ENCODE measurements around the gene TTC31. TPM values are rescaled to one million over a fixed set of nuclear protein-coding genes. Genes with fewer than 3 reads are reported as not detected.
"Not testable (repeated sequence)": the region's sequence is repeated elsewhere in the genome, so short reads cannot be mapped to it uniquely, and the experiment has no call there.

The TTC31 gene
- total RNA-seq, 1 donor from 2014 or later, result 32.2 TPM

DNA sequence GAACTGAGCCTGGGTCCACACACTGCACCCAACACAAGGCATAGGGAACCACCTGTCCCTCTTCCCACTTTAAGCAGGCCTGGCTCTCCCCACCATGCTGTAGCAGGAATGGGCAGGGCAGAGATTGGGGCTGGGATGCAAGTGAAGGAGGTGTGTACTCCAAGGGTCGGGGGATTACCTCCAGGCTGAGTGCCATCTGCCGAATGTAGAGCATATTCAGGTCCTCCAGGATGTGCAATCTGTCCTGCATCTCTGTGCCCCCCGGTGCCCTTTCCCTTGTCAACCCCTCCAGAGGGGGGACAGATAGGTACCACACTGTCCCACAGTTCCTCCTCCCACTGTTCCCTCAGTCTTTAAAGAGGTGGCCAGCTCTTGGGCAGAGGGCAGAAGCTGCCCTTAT lies 43.5 kb upstream of the TTC31 start:
- no peak for DNase-seq (ENCODE audit: low spot score, unreplicated experiment)
- peak overlapping the region; percentile 96 for H3K4me3 Mint-ChIP-seq (ENCODE audit: low read depth)
- TF ChIP-seq, protein P1, sequence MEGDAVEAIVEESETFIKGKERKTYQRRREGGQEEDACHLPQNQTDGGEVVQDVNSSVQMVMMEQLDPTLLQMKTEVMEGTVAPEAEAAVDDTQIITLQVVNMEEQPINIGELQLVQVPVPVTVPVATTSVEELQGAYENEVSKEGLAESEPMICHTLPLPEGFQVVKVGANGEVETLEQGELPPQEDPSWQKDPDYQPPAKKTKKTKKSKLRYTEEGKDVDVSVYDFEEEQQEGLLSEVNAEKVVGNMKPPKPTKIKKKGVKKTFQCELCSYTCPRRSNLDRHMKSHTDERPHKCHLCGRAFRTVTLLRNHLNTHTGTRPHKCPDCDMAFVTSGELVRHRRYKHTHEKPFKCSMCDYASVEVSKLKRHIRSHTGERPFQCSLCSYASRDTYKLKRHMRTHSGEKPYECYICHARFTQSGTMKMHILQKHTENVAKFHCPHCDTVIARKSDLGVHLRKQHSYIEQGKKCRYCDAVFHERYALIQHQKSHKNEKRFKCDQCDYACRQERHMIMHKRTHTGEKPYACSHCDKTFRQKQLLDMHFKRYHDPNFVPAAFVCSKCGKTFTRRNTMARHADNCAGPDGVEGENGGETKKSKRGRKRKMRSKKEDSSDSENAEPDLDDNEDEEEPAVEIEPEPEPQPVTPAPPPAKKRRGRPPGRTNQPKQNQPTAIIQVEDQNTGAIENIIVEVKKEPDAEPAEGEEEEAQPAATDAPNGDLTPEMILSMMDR (IDR thresholded peaks at IDR 0.05; ENCODE audit: unreplicated experiment), result no peak
- peak overlapping the region; percentile 100 for H3K27ac Mint-ChIP-seq
- H3K9me3 Mint-ChIP-seq (ENCODE audit: low read depth), result no peaks in the 10 kb centered on the region
- peaks cover 27% of the 10 kb centered on the region for H3K4me1 Mint-ChIP-seq (ENCODE audit: low read depth)
- H3K27me3 Mint-ChIP-seq, result no peaks in the 10 kb centered on the region
- H3K36me3 Mint-ChIP-seq (ENCODE audit: insufficient read depth), result peaks cover 9% of the 10 kb centered on the region

DNA sequence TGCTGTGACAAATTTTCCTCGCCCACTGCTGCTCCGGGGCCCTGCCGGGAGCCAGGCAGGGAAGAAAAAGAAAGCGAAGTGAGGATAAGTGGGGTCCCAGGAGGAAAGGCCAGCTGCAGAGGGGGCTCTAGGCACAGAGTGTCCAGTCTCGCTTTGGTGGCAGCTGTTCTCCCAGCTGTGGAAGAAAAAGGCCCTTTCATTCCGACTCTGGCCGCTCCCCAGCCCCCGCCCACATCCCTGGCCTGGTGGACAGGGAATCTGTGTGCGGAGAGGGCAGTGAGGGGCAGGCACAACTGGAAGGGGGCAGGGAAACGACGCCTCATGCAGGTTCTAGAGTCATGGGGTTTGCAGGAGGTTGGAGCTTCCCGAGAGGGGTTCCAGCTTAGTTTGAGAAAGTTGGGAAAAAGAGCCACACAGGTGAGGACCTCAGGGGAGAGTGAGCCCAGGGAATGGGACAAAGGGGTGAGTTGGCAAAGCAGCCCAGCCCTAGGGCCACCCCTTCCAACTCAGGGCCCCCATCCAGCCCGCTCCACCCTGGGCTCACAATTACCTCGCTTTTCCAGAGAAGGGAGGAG lies 43.0 kb upstream of the TTC31 start:
- peaks cover 27% of the 10 kb centered on the region for H3K4me1 Mint-ChIP-seq (ENCODE audit: low read depth)
- no peaks in the 10 kb centered on the region for H3K9me3 Mint-ChIP-seq (ENCODE audit: low read depth)
- H3K27me3 Mint-ChIP-seq, result peaks cover 3% of the 10 kb centered on the region
- H3K4me3 Mint-ChIP-seq (ENCODE audit: low read depth), result peak overlapping the region; percentile 96
- TF ChIP-seq, protein P1 (IDR thresholded peaks at IDR 0.05; ENCODE audit: unreplicated experiment), result no peak
- DNase-seq (ENCODE audit: low spot score, unreplicated experiment), result no peak
- H3K27ac Mint-ChIP-seq, result peak overlapping the region; percentile 100
- H3K36me3 Mint-ChIP-seq (ENCODE audit: insufficient read depth), result peaks cover 9% of the 10 kb centered on the region

DNA sequence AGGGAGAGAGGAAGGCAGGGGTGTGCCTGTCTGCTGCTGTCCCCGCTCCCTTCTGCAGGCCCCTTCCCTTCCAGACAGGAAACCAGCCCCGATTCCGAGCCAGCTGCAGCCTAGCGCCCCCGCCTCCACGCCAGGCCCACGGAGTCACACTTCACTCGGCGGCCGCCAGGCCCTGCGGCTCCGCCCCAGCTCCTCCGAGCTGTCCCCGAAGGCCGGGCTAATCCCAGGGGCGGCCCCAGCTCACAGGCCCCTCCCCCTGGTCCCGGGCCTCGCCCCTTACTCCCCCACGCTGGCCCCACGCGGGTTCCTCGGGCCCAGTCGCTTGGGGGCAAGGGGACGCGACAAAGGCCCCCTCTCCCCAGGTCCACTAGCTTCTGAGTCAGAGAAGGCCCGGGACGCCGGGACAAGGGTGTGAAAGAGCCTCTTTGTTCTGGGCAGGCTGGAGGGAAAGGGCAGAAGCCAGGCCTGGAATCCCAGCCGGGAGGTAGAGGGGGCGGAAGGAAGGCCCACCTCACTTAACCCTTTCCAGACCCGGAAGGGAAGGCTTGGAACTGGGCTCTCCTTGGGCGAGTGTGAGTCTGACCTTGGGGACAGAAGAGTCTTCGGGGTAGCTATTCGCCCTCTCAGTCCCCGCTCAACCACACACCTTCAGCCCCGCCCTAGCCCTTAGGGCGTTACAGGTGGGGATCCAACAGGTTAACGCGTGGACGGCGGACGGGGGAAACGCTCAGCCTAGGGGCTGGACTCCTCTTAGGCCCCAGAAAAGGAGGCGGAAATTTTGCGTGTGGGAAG lies 42.3 kb upstream of the TTC31 start:
- Mint-ChIP-seq H3K27me3 (peaks cover 3% of the 10 kb centered on the region), H3K9me3 (ENCODE audit: low read depth) (no peaks in the 10 kb centered on the region), H3K36me3 (ENCODE audit: insufficient read depth) (peaks cover 7% of the 10 kb centered on the region), H3K4me1 (ENCODE audit: low read depth) (peaks cover 27% of the 10 kb centered on the region), H3K27ac (peak overlapping the region; percentile 100), H3K4me3 (ENCODE audit: low read depth) (peak overlapping the region; percentile 96)
- TF ChIP-seq, protein P1 (IDR thresholded peaks at IDR 0.05; ENCODE audit: unreplicated experiment), result peak; percentile 31
- peak; percentile 87 for DNase-seq (ENCODE audit: low spot score, unreplicated experiment)

DNA sequence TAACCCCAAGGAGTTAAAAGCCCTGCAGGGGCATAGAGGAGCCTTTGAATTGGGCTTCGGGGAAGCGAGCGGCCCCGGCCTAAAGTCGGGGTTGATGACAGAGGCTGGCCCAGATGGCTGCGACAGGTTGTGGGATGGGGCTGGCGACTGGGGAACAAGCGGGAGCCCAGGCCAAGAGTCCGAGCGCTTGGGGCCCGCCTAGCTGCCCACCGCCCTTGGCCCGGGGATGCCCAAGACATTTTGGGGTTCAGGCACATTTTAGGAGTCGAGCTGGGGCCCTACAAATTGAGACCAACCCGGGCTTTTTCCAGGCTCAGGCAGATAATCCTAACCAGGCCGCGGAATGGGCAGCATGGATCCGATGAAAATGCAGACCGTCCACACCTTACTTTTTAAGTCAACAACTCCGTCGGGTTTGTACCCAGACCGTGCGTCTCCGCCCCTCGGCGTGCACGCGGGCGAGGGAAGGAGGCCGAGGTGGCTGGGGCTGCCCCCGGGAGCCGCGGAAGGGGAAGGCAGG lies 41.7 kb upstream of the TTC31 start:
- Mint-ChIP-seq H3K27me3 (peaks cover 3% of the 10 kb centered on the region), H3K36me3 (ENCODE audit: insufficient read depth) (peaks cover 5% of the 10 kb centered on the region), H3K4me1 (ENCODE audit: low read depth) (peaks cover 27% of the 10 kb centered on the region), H3K27ac (peak overlapping the region; percentile 100), H3K9me3 (ENCODE audit: low read depth) (no peaks in the 10 kb centered on the region), H3K4me3 (ENCODE audit: low read depth) (peak overlapping the region; percentile 96)
- no peak for DNase-seq (ENCODE audit: low spot score, unreplicated experiment)
- TF ChIP-seq, protein P1 (IDR thresholded peaks at IDR 0.05; ENCODE audit: unreplicated experiment), result no peak

DNA sequence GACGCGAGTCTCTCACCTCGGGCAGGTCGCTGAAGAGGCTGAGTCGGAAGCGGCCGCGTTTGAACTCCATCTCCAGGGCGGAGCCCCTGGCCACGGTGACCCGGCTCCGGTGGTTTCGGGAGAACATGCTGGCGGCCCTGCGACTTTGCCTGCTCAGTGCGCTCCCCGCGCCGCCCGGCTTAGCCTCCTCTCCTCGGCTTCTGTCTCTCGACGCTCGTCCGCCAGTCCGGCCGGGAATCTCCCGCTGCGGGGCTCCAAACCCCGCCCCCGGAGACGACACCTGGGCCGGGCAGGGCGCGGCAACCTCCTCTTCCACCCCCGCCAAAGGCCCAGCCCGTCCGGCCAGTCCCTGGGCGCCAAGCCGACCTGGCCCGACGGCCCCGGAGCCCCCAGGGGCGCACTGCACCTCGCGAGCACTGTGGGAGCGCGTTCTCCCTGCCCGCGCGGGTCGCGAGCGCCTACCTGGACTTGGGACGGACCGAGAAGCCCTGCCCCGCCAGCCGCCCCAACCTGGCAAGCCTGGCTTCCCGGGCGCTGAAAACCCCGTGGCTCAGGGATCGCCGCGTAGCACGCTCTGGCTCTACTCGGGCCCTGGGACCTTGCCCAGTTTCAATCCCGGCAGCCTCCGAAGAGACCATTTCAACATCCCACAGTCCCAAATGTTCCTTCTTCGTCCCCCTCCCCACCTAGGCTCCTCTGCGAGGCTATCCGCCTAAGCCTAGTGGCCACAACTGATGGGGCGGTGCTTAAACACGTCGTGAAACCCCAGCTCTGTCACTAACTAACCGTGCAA lies 41.0 kb upstream of the TTC31 start, which contains the start of gene RTKN:
Gene RTKN, minus strand, starts transcription at position 248 of the 793 bp plus-strand sequence. Its CDS starts 121 bp downstream, at position 127.
- H3K36me3 Mint-ChIP-seq (ENCODE audit: insufficient read depth), result peaks cover 5% of the 10 kb centered on the region
- DNase-seq (ENCODE audit: low spot score, unreplicated experiment), result peak; percentile 48
- peaks cover 3% of the 10 kb centered on the region for H3K27me3 Mint-ChIP-seq
- peak within 1 kb of the TSS; percentile 96 for H3K4me3 Mint-ChIP-seq (ENCODE audit: low read depth)
- peaks cover 27% of the 10 kb centered on the region for H3K4me1 Mint-ChIP-seq (ENCODE audit: low read depth)
- TF ChIP-seq, protein P1 (IDR thresholded peaks at IDR 0.05; ENCODE audit: unreplicated experiment), result no peak
- H3K9me3 Mint-ChIP-seq (ENCODE audit: low read depth), result no peaks in the 10 kb centered on the region
- H3K27ac Mint-ChIP-seq, result peak within 1 kb of the TSS; percentile 100

DNA sequence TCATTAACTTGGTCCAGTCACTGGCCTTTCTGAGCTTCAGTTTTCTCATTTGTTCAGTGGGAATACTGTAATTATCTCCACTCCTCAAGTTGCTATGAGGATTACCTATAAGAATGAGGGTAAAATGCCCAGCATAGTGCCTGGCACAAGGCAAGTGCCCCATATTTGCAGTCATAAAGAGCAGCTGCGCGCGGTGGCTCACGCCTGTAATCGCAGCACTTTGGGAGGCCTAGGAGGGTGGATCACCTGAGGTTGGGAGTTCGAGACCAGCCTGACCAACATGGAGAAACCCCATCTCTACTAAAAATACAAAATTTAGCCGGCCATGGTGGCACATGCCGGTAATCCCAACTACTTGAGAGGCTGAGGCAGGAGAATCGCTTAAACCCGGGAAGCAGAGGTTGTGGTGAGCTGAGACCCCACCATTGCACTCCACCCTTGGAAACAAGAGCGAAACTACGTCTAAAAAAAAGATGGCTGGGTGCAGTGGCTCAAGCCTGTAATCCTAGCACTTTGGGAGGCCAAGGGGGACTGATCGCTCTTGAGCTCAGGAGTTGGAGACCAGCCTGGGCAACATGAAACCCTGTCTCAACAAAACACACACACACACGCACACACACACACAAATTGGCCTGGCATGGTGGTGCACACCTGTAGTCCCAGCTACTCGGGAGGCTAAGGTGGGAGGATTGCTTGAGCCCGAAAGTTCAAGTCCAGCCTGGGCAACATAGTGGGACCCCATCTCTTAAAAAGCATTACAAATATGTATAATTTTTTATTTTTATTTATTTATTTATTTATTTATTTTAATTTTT lies 40.2 kb upstream of the TTC31 start:
- H3K9me3 Mint-ChIP-seq (ENCODE audit: low read depth); H3K36me3 Mint-ChIP-seq (ENCODE audit: insufficient read depth); DNase-seq (ENCODE audit: low spot score, unreplicated experiment); H3K27me3 Mint-ChIP-seq: not testable (repeated sequence)
- Mint-ChIP-seq H3K27ac (peak overlapping the region; percentile 100), H3K4me1 (ENCODE audit: low read depth) (peaks cover 33% of the 10 kb centered on the region), H3K4me3 (ENCODE audit: low read depth) (peak overlapping the region; percentile 96)

Measured in progenitor cell of endocrine pancreas (in vitro differentiated cells).